Activated CD8-positive, alpha-beta memory T cell treated with anti-CD3 and anti-CD28 coated beads, Interleukin-2, amount 50 U/mL, for 24 hours (primary cell): ENCODE data around the gene HSP90AA1.

Experiments
- DNase-seq: peaks from one replicate; pipeline ENCODE4 v3.0.0-alpha.2; 2020; ENCODE audit errors: extremely low read depth

The HSP90AA1 gene

DNA sequence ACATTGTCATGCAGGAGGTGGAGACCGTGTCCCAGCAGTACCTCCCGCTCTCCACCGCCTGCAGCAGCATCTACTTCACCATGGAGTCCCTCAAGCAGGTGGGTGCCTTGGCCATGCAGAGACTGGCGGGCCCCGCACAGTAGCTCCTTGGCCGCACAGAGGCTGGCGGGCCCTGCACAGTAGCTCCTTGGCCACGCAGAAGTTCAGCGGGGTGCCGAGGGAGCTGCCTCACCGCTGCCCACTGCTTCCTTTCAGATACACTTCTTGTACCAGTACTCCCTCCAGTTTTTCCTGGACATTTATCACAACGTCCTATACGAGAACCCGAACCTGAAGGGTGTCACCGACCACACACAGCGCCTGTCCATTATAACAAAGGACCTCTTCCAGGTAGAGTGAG, 47.7 kb downstream of the HSP90AA1 start:
- no peak for DNase-seq

DNA sequence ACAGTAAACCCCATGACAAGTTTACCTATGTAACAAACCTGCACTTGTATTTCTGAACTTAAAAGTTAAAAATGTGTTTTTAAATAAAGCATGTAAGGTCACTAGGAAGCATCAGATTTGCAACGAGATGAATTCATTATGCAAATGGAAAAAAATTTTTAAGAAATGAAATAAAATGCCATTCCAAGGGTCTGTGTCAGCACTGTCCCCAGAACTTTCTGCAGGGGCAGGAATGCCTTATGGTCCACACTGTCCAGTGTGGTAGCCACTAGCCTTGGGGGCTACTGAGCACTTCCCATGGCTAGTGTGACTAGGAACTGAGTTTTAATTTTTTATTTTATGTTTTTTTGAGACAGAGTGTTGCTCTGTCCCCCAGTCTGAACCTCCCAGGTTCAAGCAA, 49.2 kb downstream of the HSP90AA1 start:
- no peak for DNase-seq

DNA sequence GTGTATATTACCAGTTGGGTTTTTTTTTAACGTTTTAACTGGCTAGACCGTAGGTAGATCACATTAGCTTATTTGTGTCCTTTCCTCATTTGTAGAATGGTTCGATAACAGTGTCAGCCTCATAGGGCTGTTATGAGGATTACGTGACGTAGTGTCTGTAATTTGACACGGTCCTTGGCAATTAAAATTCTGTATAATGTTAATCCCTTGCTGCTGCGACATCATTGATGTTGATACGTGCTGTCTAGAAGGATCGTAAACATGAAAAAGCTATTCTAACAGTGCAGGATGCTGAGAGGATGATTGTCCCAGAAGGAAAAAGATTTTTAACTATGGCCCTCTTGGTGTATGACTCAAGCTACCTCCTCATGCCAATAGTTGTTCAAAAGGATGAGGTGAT, 50.9 kb downstream of the HSP90AA1 start:
- DNase-seq = no peak

DNA sequence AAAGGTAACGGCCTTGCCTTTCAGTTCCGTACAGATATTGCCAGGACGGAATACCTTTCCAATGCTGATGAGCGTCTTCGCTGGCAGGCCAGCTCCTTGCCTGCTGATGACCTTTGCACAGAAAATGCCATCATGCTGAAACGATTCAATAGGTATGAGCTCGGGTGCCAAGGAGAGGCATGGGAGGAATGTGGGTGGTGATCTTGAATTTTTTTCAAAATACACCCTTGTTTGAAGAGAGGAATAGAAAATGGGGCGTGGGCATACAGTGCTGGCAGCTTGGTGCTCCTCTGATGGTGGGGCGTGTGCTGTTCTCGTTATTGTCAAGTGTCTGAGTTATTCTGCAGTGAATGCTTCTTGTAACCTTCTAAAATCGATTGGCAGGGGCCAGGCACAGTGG, 52.5 kb downstream of the HSP90AA1 start:
- DNase-seq = no peak

DNA sequence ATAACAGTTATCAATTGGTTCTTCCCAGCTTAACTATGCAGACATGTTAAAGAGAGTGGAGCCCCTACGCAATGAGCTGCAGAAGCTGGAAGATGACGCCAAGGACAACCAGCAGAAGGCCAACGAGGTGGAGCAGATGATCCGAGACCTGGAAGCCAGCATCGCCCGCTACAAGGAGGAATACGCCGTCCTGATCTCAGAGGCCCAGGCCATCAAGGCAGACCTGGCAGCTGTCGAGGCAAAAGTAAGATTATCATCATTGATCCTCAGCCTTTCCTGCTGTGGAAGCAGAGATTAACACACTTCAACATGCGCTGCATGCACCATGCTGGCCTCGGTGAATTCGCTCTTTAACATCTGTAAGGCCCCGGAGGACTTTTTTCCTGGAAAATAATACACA, 53.6 kb downstream of the HSP90AA1 start:
- DNase-seq = no peak
